ENCODE results near the gene TUBB3. TPM values are rescaled to one million over a fixed set of nuclear protein-coding genes. Genes with fewer than 3 reads are reported as not detected.

The TUBB3 gene
- total RNA-seq, 1 donor from 2014 or later = 459 TPM

GRCh38 chr16:89972244-89973234, 49.4 kb downstream of the TUBB3 start:
- FAIRE-seq = no peak
- DNase-seq (ENCODE audit: low read depth) = peak; percentile 56
- Histone ChIP-seq H3K4me1 (ENCODE audit: insufficient read depth, low read length) (peaks cover 20% of the 10 kb centered on the region), H3K9ac (ENCODE audit: low read length) (peak overlapping the region; percentile 95), H3K9me3 (ENCODE audit: insufficient read depth, low read depth, low read length) (peaks cover 13% of the 10 kb centered on the region), H3K4me3 (ENCODE audit: insufficient read depth, low read depth, low read length) (peak overlapping the region; percentile 86), H4K20me1 (ENCODE audit: insufficient read depth, low read length) (peaks cover 23% of the 10 kb centered on the region), H3K4me2 (ENCODE audit: low read length) (peak overlapping the region; percentile 93), H3K79me2 (ENCODE audit: insufficient read depth, low read length) (peaks cover 70% of the 10 kb centered on the region), H3K27me3 (ENCODE audit: insufficient read depth, low read length) (no peaks in the 10 kb centered on the region), H2AFZ (ENCODE audit: low read depth, low read length) (peak overlapping the region; percentile 82), H3K36me3 (ENCODE audit: insufficient read depth, low read length) (peaks cover 6% of the 10 kb centered on the region), H3K27ac (ENCODE audit: low read depth, low read length) (peak overlapping the region; percentile 83)
- no peak for TF ChIP-seq CTCF (IDR thresholded peaks at IDR 0.05; ENCODE audit: insufficient read depth, low read depth, low read length)
- no peak for TF ChIP-seq EZH2 (IDR thresholded peaks at IDR 0.05; ENCODE audit: insufficient read depth, low read length)
- Mint-ChIP-seq H3K27ac (ENCODE audit: unreplicated experiment) (peak overlapping the region; percentile 91), H3K4me3 (ENCODE audit: unreplicated experiment) (peak overlapping the region; percentile 98), H3K27me3 (ENCODE audit: low read depth, unreplicated experiment) (no peaks in the 10 kb centered on the region), H3K36me3 (ENCODE audit: low read depth, unreplicated experiment) (peaks cover 15% of the 10 kb centered on the region), H3K9me3 (ENCODE audit: unreplicated experiment) (peaks cover 11% of the 10 kb centered on the region), H3K4me1 (ENCODE audit: low read depth, unreplicated experiment) (peaks cover 14% of the 10 kb centered on the region)

GRCh38 chr16:89973235-89973634, 50.1 kb downstream of the TUBB3 start:
- Mint-ChIP-seq H3K27me3 (ENCODE audit: low read depth, unreplicated experiment) (no peaks in the 10 kb centered on the region), H3K4me3 (ENCODE audit: unreplicated experiment) (peak overlapping the region; percentile 98), H3K9me3 (ENCODE audit: unreplicated experiment) (peaks cover 11% of the 10 kb centered on the region), H3K36me3 (ENCODE audit: low read depth, unreplicated experiment) (peaks cover 15% of the 10 kb centered on the region), H3K27ac (ENCODE audit: unreplicated experiment) (peak overlapping the region; percentile 91), H3K4me1 (ENCODE audit: low read depth, unreplicated experiment) (peaks cover 14% of the 10 kb centered on the region)
- peaks cover 13% of the 10 kb centered on the region for H3K9me3 ChIP-seq (ENCODE audit: insufficient read depth, low read depth, low read length)
- peak overlapping the region; percentile 83 for H3K27ac ChIP-seq (ENCODE audit: low read depth, low read length)
- peaks cover 77% of the 10 kb centered on the region for H3K79me2 ChIP-seq (ENCODE audit: insufficient read depth, low read length)
- peaks cover 11% of the 10 kb centered on the region for H3K36me3 ChIP-seq (ENCODE audit: insufficient read depth, low read length)
- peak overlapping the region; percentile 86 for H3K4me3 ChIP-seq (ENCODE audit: insufficient read depth, low read depth, low read length)
- DNase-seq (ENCODE audit: low read depth) = no peak
- TF ChIP-seq EZH2 (IDR thresholded peaks at IDR 0.05; ENCODE audit: insufficient read depth, low read length) (no peak), CTCF (IDR thresholded peaks at IDR 0.05; ENCODE audit: insufficient read depth, low read depth, low read length) (no peak)
- H2AFZ ChIP-seq (ENCODE audit: low read depth, low read length) = peak overlapping the region; percentile 82
- peaks cover 30% of the 10 kb centered on the region for H4K20me1 ChIP-seq (ENCODE audit: insufficient read depth, low read length)
- no peak for FAIRE-seq
- H3K9ac ChIP-seq (ENCODE audit: low read length) = peak overlapping the region; percentile 95
- H3K4me1 ChIP-seq (ENCODE audit: insufficient read depth, low read length) = peaks cover 20% of the 10 kb centered on the region
- peak overlapping the region; percentile 93 for H3K4me2 ChIP-seq (ENCODE audit: low read length)
- H3K27me3 ChIP-seq (ENCODE audit: insufficient read depth, low read length) = no peaks in the 10 kb centered on the region
